Lower leg skin (tissue), 4 donors: ENCODE data around the gene SCYGR2. TPM values are rescaled to one million over a fixed set of nuclear protein-coding genes. Genes with fewer than 3 reads are reported as not detected.

Experiments used
- DNase-seq, 2 donors: peaks; one replicate each; pipeline ENCODE4 v3.0.0-alpha.2; 2019; ENCODE audit warnings: low spot score in 2 of 2
- H3K4me3 ChIP-seq: fragments of 200-600 bp; sonication (generic); 2 replicates; pipeline ENCODE4 v1.5.1; 2017; ENCODE audit warnings: mild to moderate bottlenecking, low read depth; ENCODE audit not compliant: poor library complexity, severe bottlenecking
- CTCF ChIP-seq, 3 donors: fragments of 450-650 bp; IDR thresholded peaks; one replicate each; pipeline ENCODE4 v1.5.1; 2016; ENCODE audit warnings: antibody characterized with exemption in 3 of 3, mild to moderate bottlenecking in 3 of 3, moderate library complexity in 2 of 3
- POLR2A ChIP-seq, 2 donors: fragments of 450-650 bp; IDR thresholded peaks; one replicate each; pipeline ENCODE4 v1.6.1; 2016 to 2017; ENCODE audit warnings: antibody characterized with exemption in 2 of 2, mild to moderate bottlenecking in 1 of 2, moderate library complexity in 1 of 2
- WGBS, 2 donors: methylation state at CpG; one replicate each; pipeline ENCODE4 v1.1.5; 2018; 5-methylcytosine and 5-hydroxymethylcytosine counted together
- intact Hi-C: fragments of 100-400 bp; cut with DNase I; formaldehyde crosslinking; loops from one replicate; pipeline ENCODE4 v1.15.0; 2023; ENCODE audit warnings: low total_unique reads
- total RNA-seq, 4 donors: library from RNA; depleted of rRNA; stranded (reverse); fragments of >200 nt; gene quantifications; one replicate each; pipeline ENCODE4 v1.1.0, GENCODE V29; 2016

Gene SCYGR2
- total RNA-seq, 4 donors from 2014 or later, result 12.5 TPM; not detected in 3

GRCh38 chr2:227613272-227613660 is 14.6 kb downstream of the SCYGR2 start:
- TF ChIP-seq CTCF (IDR thresholded peaks at IDR 0.05), result no peak
- no peak for TF ChIP-seq POLR2A (IDR thresholded peaks at IDR 0.05)
- no peak overlapping the region for H3K4me3 ChIP-seq
- WGBS, 2 donors, result 51 to 60% methylated on average over 4 of the region's 4 CpGs
- intact Hi-C loops, result no loop called here
- DNase-seq, result no peak

GRCh38 chr2:227614246-227614645 is 15.6 kb downstream of the SCYGR2 start:
- no peak for TF ChIP-seq POLR2A (IDR thresholded peaks at IDR 0.05)
- TF ChIP-seq CTCF (IDR thresholded peaks at IDR 0.05), result no peak
- no peak for DNase-seq
- intact Hi-C loops, result no loop called here
- no peak overlapping the region for H3K4me3 ChIP-seq
- WGBS, 2 donors, result 83 to 96% methylated on average over 4 of the region's 4 CpGs

GRCh38 chr2:227614740-227615139 is 16.0 kb downstream of the SCYGR2 start, which contains the start of gene SCYGR3:
Gene SCYGR3, minus strand, starts transcription at chr2:227614840. Its CDS starts 0 bp downstream, at chr2:227614840.
- TF ChIP-seq POLR2A (IDR thresholded peaks at IDR 0.05) (no peak), CTCF (IDR thresholded peaks at IDR 0.05) (no peak)
- DNase-seq, result no peak
- H3K4me3 ChIP-seq, result no peak within 1 kb of the TSS
- 94 to 96% methylated on average over 2 to 4 of the region's 4 CpGs for WGBS, 2 donors
- intact Hi-C loops, result no loop called here

GRCh38 chr2:227615181-227615580 is 16.5 kb downstream of the SCYGR2 start:
- intact Hi-C loops, result no loop called here
- 92 to 94% methylated on average over 4 of the region's 4 CpGs for whole genome bisulfite sequencing, 2 donors
- H3K4me3 ChIP-seq, result no peak overlapping the region
- no peak for TF ChIP-seq POLR2A (IDR thresholded peaks at IDR 0.05)
- no peak for TF ChIP-seq CTCF (IDR thresholded peaks at IDR 0.05)
- DNase-seq, result no peak

- TF ChIP-seq CTCF (IDR thresholded peaks at IDR 0.05) (no peak), POLR2A (IDR thresholded peaks at IDR 0.05) (no peak)
- intact Hi-C loops, result no loop called here
- 64 to 65% methylated on average over 5 of the region's 5 CpGs for WGBS, 2 donors
- H3K4me3 ChIP-seq, result no peak overlapping the region
- no peak for DNase-seq
Observed at GRCh38 chr2:227615906-227616305, 17.2 kb downstream of the SCYGR2 start.

- H3K4me3 ChIP-seq, result no peak overlapping the region
- 50 to 56% methylated on average over 4 of the region's 4 CpGs for WGBS, 2 donors
- TF ChIP-seq CTCF (IDR thresholded peaks at IDR 0.05), result no peak
- TF ChIP-seq POLR2A (IDR thresholded peaks at IDR 0.05), result no peak
- DNase-seq, result no peak
- intact Hi-C loops, result no loop called here
Observed at GRCh38 chr2:227616631-227617030, 17.9 kb downstream of the SCYGR2 start.
